LNCaP clone FGC (cell line): ENCODE results near the gene GMDS.

Source experiments
- DNase-seq: peaks from one replicate; pipeline ENCODE4 v3.0.0-alpha.2; 2011; ENCODE audit warnings: low read depth
- H3K4me3 ChIP-seq: 2 replicates; pipeline ENCODE4 v1.5.1; 2011; ENCODE audit warnings: mild to moderate bottlenecking, low read depth, low read length, control low read depth
- TF ChIP-seq, protein P1 (sequence below): IDR thresholded peaks from 2 replicates; pipeline ENCODE4 v1.5.1; 2012; ENCODE audit warnings: mild to moderate bottlenecking; ENCODE audit not compliant: control insufficient read depth, insufficient read depth; ENCODE audit errors: extremely low read depth

GMDS gene

DNA sequence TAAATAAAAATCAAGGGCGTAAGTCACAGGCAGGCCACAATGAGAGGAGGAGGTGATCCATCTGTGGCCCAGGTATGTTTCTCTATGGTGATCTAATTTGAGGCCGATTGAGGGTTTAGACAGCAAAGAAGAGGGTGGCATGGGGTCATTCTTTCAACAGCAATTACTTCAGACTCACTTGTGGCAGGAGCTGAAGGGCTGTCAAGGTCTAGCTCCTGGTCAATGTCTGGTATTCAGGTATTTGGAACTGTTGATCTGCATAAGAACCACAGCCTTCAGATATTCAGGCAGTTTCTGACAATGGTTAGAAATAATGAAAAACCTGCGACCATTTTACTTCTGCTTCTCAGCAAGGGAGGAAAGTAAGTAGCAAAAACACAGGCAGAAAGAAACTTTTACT, 376.1 kb downstream of the GMDS start:
- DNase-seq: no peak
- no peak overlapping the region for H3K4me3 ChIP-seq
- TF ChIP-seq, protein P1, sequence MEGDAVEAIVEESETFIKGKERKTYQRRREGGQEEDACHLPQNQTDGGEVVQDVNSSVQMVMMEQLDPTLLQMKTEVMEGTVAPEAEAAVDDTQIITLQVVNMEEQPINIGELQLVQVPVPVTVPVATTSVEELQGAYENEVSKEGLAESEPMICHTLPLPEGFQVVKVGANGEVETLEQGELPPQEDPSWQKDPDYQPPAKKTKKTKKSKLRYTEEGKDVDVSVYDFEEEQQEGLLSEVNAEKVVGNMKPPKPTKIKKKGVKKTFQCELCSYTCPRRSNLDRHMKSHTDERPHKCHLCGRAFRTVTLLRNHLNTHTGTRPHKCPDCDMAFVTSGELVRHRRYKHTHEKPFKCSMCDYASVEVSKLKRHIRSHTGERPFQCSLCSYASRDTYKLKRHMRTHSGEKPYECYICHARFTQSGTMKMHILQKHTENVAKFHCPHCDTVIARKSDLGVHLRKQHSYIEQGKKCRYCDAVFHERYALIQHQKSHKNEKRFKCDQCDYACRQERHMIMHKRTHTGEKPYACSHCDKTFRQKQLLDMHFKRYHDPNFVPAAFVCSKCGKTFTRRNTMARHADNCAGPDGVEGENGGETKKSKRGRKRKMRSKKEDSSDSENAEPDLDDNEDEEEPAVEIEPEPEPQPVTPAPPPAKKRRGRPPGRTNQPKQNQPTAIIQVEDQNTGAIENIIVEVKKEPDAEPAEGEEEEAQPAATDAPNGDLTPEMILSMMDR: no peak

DNA sequence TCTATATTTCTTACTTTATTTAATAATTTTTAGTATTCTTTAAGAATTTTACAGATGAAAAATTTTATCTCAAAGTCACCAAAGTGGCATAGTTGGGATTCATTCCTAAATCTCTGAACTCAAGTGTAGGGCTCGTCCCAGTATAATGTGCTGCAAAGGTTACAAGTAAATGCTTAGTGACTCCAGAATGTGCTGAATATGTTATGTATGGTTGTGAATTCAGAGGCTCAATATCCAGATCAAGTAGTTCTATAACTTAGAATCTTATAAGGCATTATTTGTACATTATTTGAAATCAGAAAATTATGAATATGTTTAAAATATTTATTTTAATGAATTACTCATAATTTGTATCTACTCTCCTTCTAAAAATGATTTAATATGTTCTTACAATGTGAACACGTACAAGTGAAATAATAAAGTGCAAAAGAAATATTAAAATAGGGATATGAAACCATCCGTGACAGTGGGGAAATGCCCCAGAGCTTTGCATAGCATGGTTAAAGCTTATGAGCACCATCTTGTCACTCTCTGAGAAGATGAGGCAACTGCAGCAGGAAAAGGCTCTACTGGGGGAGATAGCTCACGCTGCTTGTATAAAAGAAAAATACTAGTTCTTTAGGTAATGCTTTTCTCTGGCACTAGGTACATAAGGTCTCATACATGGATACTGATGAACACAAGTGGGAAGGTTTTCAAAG, 376.7 kb downstream of the GMDS start:
- no peak for DNase-seq
- TF ChIP-seq, protein P1: no peak
- no peak overlapping the region for H3K4me3 ChIP-seq

DNA sequence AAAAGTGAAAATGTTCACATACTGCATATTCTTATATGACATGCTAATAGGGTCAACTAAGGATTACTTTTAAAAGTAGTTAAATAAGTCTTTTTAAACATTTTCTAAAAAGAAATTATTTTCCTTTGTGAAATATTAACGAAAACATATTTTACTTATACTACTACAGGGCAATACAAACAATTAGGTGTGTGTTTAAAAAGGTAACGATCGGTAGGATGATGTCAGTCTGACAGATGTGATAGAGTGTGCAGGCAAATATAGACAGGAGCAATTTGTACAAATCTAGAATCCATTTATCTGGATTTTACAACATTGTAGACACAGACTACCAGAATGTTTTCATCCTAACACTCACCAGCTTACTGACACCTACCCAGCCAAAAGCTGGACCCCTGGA, 378.2 kb downstream of the GMDS start:
- TF ChIP-seq, protein P1: no peak
- no peak overlapping the region for H3K4me3 ChIP-seq
- DNase-seq: no peak

DNA sequence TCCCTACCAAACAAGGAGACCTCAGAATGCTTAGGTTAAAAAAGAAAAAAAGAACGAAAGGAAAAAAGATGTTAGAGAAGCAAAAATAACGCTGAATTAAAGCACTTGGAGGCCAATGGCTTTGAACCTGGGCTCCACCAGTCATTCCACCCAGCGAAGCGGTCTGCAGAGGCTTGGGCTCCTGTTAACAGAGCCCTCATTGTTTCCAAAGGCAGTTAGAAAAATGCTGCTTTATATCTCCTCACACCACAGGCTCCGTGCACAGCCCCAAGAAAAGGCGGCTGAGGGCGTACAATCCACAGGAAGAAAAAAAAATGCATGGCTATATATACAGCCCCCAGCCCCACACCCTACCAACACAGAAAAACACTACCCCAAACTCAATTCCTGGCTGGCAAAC, 379.8 kb downstream of the GMDS start:
- TF ChIP-seq, protein P1: no peak
- H3K4me3 ChIP-seq: no peak overlapping the region
- no peak for DNase-seq

DNA sequence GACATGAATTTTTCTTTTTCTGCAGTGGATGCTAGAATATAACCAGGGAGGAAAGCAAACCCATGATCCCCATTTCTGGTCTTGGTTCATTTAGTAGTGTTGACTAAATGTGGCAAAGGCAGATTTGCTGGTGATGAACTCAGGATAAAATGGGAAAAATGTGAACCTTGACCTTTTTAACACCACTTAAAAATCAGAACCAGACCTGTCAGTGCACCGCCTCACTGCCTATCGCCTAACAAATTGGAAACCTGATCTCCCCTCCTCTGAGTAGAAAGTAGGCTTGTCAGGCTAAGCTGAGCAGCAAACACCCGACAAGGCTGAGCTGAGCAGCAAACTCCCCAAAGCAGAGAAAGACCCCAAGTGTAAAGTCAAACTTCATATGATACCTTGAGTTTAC, 380.9 kb downstream of the GMDS start:
- H3K4me3 ChIP-seq: no peak overlapping the region
- DNase-seq: no peak

DNA sequence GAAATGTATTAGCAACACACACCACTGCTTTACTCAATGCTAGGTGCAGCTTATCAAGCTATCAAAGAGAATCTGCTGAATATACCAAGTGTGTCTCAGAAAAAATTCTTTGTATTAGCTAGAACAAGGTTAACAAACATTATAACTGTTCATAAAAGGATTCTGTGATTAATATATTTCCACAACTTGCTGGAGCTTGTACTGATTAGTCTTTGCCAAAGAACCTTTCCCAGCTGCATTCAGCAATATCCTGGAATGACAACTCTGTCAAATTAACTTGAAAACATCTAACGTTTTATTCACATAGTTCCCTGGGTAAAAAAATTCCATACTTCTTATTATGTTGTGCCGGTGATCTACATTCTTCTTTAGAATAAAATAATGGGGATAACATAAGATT, 383.0 kb downstream of the GMDS start:
- TF ChIP-seq, protein P1: no peak
- no peak overlapping the region for H3K4me3 ChIP-seq
- no peak for DNase-seq

More for the DNA sequence above, 380.9 kb downstream of the GMDS start:
- TF ChIP-seq, protein P1: no peak

DNA sequence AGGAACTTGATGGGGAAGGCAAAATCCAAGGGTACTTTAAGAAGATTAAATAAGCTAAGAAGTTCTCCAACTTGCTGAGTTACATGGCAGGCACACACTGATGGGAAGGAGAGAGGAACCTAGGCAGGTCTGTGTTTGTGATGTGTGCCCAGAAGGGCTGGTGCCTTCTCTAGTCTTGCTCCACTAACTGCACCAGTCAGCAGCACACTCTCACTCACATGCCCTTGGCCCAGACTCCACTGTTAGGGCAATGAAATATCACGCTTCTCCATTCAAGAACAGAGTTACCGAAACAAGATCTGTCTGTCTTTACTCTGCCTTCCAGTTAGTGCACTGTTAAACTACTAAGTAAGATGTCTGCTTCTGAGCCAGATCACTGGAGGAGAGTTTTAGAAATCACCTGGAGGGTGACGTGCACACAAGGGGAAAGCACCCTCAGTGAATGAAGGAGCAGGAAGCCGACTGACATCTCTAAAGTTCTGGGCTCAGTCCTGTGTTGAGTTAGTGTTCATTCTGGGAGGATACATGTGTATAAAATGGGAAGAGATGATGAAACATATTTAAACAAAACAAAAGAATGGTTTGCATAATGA, 384.6 kb downstream of the GMDS start:
- no peak for DNase-seq
- TF ChIP-seq, protein P1: no peak
- no peak overlapping the region for H3K4me3 ChIP-seq
